Activated naive CD4-positive, alpha-beta T cell treated with Interleukin-2 at 50 U/mL for 16 hours (primary cell): ENCODE results near the gene HRH4.

Experiments
- DNase-seq: peaks from one replicate; pipeline ENCODE4 v3.0.0-alpha.2; 2020

The HRH4 gene

DNA sequence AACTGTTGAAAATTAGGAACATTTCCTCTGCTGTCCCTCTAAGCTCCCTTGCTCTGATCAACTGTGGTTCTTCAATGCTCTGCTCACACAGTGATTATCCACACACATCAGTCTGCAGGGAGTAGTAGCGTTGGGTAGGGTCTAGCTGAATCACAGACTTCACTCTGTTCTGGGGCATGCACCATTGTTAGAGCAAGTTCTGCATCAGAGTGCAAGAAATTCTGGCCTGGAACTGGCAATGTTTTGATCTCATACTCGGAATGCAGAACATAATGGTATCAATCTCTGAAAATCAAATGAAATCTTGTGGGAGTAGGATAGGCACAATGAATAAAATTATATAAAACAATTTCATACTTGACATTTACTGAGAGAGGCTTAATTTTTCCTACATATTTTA is 55.3 kb downstream of the HRH4 start:
- no peak for DNase-seq

DNA sequence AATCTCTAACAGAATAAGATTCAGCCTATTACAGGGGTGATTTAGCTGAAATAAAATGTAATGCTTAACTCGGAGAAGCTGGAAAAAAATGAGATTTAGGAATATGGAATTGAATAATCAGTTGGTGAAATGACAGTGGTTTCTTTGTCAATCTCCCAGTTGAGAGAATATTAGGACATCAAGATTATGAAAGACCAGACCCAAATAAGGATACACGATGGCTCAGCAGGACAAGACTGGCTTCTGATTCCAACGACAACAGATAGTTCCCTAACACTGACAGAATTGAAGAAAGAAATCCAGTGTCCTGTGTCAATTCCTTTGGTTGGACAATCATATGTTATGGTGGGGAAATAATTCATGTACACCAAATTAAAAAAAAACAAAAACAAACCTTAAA is 55.8 kb downstream of the HRH4 start:
- DNase-seq, result no peak

GRCh38 chr18:24517554-24517953 is 57.1 kb downstream of the HRH4 start:
- DNase-seq, result no peak

DNA sequence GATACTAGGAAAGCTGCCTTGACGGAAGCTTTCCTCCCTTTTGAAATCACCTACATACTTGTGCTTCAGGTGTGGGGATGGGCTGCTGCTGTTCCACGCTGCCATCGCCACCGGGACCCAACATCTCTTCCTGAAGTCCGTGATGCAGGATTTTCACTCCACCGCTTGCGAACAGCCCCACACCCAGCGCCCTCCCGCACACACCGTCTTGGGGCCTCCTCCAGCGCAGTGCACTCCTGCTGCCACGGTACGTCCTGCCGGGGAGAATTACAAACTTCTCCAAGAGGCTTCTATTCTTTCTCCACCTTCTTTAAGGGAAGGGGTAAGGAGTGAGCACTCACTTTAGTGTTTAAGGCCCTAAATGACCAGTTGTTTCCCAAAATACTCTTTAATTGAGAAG is 58.2 kb downstream of the HRH4 start:
- DNase-seq, result no peak
